ENCODE data around the gene MT1G. TPM values are rescaled to one million over a fixed set of nuclear protein-coding genes. Genes with fewer than 3 reads are reported as not detected.
"Not testable (repeated sequence)": the region's sequence is repeated elsewhere in the genome, so short reads cannot be mapped to it uniquely, and the experiment has no call there.

Gene MT1G
- total RNA-seq, 1 donor from 2014 or later, result 2.8 TPM

DNA sequence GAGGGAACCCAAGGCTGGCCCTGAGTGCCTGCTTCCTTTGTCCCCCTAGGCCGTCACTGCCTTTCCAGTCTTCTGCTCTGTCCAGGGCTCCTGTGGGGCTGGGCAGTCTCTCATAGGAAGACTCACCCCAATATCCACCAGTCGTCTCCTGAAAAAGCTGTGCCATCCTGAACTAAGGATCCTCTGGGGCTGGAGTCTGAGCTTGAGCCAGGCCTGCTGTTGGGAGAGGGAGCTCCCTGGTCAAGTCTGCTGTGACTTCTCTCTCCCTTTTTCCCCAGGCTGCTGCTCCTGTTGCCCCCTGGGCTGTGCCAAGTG lies 2.7 kb upstream of the MT1G start:
- no peak for DNase-seq (ENCODE audit: extremely low spot score, unreplicated experiment)
- Mint-ChIP-seq H3K4me3 (no peak overlapping the region), H3K36me3 (no peaks in the 10 kb centered on the region), H3K4me1 (ENCODE audit: unreplicated experiment) (peaks cover 3% of the 10 kb centered on the region), H3K27ac (no peak overlapping the region), H3K27me3 (peaks cover 100% of the 10 kb centered on the region), H3K9me3 (no peaks in the 10 kb centered on the region)
- TF ChIP-seq, protein P1, sequence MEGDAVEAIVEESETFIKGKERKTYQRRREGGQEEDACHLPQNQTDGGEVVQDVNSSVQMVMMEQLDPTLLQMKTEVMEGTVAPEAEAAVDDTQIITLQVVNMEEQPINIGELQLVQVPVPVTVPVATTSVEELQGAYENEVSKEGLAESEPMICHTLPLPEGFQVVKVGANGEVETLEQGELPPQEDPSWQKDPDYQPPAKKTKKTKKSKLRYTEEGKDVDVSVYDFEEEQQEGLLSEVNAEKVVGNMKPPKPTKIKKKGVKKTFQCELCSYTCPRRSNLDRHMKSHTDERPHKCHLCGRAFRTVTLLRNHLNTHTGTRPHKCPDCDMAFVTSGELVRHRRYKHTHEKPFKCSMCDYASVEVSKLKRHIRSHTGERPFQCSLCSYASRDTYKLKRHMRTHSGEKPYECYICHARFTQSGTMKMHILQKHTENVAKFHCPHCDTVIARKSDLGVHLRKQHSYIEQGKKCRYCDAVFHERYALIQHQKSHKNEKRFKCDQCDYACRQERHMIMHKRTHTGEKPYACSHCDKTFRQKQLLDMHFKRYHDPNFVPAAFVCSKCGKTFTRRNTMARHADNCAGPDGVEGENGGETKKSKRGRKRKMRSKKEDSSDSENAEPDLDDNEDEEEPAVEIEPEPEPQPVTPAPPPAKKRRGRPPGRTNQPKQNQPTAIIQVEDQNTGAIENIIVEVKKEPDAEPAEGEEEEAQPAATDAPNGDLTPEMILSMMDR (conservative IDR thresholded peaks at IDR 0.05), result no peak

DNA sequence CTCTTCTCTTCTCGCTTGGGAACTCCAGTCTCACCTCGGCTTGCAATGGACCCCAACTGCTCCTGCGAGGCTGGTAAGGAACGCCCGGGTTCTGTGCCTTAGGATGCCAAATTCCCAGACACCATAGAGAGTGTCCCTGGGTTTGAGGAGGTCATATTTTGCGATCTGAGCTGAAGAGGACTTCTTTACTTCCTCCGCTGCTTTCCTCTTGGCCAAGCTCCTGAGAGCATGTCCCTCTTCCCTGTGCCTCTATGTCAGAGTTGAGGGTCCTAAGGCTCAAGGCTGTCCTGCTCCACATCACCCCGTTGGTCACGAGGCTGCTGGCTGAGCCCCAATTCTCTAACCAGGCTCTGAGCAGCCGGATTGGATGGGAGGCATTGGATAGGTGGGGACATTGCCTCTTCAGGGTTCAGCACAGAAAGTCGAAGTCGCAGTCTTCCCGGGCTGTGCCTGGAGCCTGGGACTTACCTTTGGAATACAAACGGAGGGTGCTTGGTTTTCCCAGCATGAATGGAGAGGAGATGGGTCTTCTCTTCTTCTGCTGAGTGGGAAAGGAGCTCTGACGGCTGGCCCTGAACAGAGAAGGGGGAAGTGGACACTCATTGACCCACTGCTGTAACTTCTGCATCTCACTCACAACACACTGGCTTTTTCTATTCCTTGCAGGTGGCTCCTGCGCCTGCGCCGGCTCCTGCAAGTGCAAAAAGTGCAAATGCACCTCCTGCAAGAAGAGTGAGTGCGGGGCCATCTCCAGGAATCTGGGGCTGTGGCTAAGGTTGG lies 2.2 kb upstream of the MT1G start:
- DNase-seq (ENCODE audit: extremely low spot score, unreplicated experiment), result no peak
- TF ChIP-seq, protein P1 (conservative IDR thresholded peaks at IDR 0.05), result no peak
- H3K4me3 Mint-ChIP-seq, result no peak overlapping the region
- H3K27me3 Mint-ChIP-seq, result peaks cover 100% of the 10 kb centered on the region
- H3K9me3 Mint-ChIP-seq, result no peaks in the 10 kb centered on the region
- H3K27ac Mint-ChIP-seq, result no peak overlapping the region
- H3K36me3 Mint-ChIP-seq, result no peaks in the 10 kb centered on the region
- peaks cover 3% of the 10 kb centered on the region for H3K4me1 Mint-ChIP-seq (ENCODE audit: unreplicated experiment)

DNA sequence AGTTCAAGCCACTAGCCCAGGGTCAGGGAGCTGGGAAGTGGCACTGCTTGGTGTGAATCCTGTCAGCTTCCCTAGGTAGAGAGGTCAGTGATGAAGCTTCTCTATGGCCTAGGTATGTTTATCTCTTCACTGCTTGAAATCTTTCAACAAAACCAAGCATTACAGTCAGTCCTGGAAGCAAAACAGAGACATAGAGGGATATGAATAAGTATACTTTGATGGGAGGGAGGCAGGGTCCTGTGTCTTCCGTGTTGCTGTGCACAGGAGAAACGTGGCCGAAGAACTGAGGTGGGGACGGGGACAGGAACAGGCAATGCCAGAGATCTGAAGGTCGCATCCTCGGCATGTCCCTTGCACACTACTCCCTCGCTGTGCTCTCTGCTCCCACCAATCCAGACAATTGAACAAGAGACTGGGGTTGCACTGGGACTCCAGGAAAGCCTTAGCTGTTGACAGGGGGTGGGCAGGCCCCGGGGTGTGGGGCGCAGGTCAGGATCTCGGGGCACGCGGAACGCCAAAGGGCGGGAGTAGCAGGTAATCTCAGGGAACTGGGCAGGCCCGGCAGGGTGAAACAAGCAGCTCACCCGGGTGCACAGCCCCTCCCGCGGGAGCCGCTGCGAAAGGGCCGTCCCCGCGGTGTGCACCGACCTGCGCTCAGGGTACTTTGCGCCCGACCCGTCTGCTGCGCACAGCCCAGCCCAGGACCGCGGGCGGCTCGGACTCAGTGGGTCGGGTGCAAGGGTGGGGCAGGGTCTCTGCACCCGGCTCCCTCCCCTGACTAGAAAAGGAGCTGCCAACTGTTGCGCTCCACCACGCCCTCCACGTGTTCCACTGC lies 1.4 kb upstream of the MT1G start, which contains the start of gene MT1H:
MT1H (plus strand) TSS at position 810 of the 835 bp plus-strand sequence. CDS start 71 bp downstream, outside the sequence.
- Mint-ChIP-seq H3K36me3 (no peaks in the 10 kb centered on the region), H3K9me3 (no peaks in the 10 kb centered on the region), H3K27ac (no peak within 1 kb of the TSS), H3K27me3 (peaks cover 100% of the 10 kb centered on the region), H3K4me3 (no peak within 1 kb of the TSS), H3K4me1 (ENCODE audit: unreplicated experiment) (peaks cover 2% of the 10 kb centered on the region)
- DNase-seq (ENCODE audit: extremely low spot score, unreplicated experiment), result no peak
- TF ChIP-seq, protein P1 (conservative IDR thresholded peaks at IDR 0.05), result no peak

DNA sequence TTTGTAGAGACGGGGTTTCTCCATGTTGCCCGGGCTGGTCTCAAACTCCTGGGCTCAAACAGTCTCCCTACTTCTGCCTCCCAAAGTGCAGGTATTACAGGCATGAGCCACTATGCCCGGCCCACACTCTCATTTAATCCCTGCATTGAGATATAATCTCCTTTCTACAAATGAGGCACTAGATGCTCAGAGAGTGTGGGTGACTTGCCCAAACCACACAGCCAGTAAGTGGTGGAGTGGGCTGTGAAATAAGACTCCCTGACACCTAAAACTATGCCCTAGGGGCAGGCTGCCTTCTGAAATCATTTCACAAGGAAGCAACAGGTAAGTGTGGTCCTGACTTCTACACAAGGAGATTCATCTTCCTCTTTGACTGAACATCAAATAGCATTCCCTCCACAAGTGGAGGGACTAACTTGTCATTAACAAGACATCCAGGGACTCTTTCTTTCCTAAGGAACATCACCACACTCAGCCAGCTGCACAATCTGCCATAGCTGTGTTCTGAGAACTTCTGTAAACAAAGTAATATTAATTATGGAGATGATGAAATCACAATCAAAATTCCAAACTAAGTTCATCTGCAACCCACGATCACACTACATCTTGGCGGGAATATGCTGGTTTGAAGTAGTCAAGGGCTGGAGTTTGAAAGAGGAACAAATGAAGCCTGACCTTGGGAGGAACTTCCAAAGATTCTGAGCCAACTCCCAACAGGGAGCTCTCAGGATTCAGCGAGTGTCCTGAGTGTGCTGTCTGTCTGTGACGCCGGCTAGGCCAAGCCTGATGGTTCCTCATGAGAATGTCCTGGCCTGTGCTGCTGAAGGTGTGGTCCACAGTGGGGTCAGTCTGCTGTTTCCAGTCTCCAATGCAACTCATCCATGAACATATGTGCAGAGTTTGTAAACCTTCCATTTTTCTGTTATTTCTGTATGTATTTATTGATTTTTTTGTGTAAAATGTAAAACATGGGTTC lies 2.3 kb downstream of the MT1G start:
- H3K4me3 Mint-ChIP-seq; H3K4me1 Mint-ChIP-seq (ENCODE audit: unreplicated experiment); H3K27ac Mint-ChIP-seq; DNase-seq (ENCODE audit: extremely low spot score, unreplicated experiment); H3K36me3 Mint-ChIP-seq; H3K9me3 Mint-ChIP-seq: not testable (repeated sequence)
- H3K27me3 Mint-ChIP-seq, result peaks cover 99% of the 10 kb centered on the region

DNA sequence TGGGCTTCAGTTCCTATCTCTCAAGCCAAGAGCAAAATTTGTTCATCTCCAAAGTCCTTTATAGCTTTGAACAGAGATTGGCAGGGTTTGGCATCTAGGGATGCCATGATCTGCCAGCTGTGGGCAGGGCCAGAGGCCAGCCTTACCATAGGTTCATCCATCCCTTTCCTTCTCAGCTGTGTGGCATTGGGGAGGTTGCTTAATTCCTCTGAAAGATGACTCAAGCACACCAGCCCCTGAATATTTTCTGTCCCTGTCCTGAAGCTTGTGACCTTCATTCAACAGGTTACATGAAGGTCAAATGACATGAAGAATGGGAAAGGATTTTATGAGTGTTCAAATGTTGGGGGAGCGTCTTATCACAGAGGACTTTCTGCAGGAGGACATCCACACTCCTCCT lies 3.4 kb downstream of the MT1G start:
- Mint-ChIP-seq H3K9me3 (no peaks in the 10 kb centered on the region), H3K27ac (no peak overlapping the region), H3K4me3 (no peak overlapping the region), H3K36me3 (no peaks in the 10 kb centered on the region), H3K27me3 (peaks cover 99% of the 10 kb centered on the region), H3K4me1 (ENCODE audit: unreplicated experiment) (peaks cover 9% of the 10 kb centered on the region)
- DNase-seq (ENCODE audit: extremely low spot score, unreplicated experiment), result no peak
- TF ChIP-seq, protein P1 (conservative IDR thresholded peaks at IDR 0.05), result no peak

All from type B pancreatic cell (in vitro differentiated cells).